ENCODE results near the gene DENND1A.

DENND1A gene

DNA sequence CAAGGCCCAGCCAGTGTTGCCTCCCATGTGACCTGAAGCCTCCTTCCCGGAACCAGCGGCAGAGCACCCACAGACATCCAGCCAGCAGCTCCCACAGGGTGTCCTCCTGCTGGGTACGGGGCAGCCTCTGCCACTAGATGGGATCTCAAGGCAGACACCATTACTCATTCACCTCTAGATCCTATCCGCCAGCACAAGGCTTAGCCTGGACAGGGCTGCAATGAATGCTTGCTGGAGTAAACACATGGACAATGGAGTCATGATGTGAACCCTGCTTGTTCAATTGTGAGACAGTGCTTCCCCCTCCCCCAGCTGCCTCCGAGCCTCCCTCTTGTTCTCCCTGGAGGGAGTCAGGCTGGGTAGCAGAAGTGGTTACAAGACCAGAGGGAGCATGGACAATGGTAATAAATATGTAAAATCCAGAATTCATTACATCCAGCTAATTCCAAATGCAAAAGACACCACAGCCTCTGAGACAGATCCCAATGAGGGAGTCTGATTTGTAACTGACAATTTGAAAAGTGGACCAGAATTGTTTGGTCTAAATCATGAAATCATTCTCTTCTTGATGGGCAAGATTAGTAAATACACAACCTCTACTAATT lies 441.9 kb downstream of the DENND1A start:
- DNase-seq (ENCODE audit: low read depth in 2 of 2): no peak

DNA sequence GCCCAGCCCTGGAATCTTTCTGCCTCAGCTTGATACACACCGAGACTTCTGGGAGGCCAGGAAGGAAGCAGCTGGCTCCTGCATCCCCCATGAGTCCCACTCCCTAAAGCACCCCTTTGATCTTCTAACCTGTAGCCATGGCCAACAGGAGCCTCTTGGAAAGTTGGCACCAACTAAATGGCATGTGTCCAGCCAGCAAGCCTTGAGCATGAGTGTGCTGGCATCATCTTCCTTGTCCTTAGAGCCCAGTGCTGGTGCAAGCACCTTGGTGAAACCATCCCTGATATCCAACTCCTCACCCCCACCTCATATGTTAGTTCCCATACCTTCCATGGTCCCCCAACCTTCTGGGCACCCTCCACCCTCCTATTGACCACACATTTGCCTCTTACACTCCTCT lies 443.5 kb downstream of the DENND1A start:
- no peak for DNase-seq (ENCODE audit: low read depth in 2 of 2)

DNA sequence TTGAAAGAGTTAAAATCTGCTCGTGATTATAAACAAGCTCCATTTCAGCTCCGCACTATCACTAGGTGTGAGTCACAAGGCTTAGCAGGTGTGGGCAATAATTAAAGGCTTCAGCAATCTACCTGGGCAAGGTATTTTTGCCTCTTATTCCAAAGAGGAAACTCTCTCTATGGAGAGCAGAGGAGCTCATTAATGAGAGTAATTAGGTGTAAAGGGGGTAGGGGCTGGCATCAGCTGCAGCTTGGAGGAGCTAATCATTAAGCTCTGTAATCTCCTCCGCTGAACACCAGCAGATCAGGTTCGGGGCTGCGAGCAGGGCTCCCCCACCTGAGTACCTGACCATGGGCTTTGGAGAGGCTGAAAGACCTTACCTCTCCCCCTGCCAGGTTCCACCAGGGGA lies 444.7 kb downstream of the DENND1A start:
- no peak for DNase-seq (ENCODE audit: low read depth in 2 of 2)

DNA sequence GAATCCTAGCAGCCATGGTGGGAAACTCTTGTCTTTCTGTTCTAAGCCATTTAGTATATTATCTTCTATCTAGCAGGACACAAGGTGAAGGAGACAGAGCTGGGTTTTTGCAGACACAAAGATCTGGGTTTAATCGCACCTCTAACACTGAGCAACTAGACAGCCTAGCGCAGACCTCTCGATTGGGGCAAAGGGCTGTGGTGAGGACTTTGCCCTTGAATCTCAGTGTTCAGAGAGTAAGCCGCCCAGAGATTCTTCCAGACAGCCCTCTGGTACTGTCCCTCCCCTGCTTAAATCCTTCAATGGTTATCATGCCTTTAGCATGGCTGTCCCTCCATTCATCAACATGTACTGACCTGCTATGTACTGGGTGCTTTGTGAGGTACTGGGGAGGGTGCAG lies 445.8 kb downstream of the DENND1A start:
- DNase-seq (ENCODE audit: low read depth in 2 of 2): no peak

DNA sequence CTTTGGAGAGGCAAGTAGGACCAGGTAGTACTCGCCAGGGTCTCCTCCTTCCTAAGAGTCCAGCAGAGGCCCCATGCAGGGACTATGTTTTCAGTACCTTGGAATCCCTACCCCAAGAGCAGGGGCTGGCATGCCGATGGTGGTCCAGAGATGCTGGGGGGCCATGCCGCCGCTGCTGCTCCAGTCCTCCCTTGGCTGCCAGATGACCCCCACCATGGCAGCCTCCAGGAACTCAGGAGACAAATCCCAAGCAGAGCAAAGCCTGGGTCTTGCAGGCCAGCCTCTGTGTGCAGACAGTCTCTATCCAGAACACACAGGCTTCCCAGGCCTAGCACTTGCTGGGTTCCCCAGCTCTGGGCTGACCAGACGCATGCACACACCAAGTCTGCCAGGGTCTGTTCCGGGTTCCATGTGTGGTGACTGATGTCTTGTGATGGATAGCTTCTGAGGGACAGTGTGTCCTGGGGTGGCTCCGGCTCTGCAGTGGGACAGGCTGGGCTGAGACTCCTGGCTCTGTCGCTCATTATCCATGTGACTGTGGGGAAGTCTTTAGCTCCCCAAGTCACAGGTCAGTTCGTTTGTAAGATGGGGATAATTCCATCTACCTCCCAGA lies 446.6 kb downstream of the DENND1A start:
- no peak for DNase-seq (ENCODE audit: low read depth in 2 of 2)

DNA sequence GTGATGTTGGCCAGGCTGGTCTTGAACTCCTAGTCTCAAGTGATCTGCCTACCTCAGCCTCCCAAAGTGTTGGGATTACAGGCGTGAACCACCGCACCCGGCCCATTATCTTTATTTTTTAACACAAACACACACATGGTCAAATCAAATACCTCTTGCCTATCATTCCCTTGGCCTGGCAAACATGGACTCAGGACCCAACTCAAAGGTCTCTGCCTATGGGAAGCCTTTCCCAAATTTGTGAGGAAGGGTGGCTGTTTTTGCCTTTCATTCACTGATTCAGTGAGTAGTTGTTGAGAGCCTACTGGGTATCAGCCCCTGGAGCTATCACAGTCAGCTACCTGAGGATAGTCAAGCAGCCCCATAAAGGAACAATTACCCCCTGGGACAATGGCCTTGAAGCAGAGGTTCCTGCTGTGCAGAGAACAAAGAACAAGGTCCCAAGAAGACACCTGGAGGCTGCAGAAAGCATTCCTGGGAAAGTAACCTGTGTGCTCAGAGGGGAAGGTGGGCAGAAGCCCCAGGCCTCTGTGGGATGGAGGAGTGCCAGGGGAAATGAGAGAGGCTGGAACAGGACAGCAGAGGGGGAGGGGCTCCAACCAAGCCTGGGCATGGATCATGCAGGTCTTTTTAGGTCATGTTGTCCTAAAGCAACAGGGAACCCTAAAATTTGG lies 447.5 kb downstream of the DENND1A start:
- no peak for DNase-seq (ENCODE audit: low read depth in 2 of 2)

DNA sequence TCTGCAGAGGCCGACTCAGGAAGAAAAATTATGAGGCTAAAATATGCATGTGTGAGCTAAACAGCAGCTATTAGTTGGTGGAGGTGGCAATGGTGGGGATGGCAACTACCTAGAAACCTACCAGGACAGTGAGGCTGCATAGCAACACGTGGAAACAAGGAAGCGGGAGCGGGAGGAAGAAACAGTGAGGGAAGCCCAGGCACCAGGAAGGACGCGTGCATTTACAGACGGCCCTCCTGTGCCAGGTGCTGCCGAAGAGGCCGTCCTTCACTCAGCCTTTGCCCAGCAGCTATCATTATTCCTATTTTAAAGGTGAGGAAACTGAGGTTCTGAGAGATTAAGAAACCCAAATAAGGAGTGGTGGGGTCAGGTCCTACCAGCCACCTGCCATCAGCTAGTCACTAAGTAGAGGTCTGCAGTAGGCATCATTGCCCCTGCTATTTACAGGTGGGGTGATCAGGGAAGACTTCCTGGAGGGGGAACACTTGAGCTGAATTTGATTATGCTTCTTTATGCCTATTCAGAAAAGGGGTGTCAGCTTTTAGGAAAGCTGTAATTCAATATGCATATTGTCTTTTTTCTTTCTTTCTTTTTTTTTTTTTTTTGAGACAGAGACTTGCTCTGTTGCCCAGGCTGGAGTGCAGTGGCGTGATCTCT lies 448.6 kb downstream of the DENND1A start:
- no peak for DNase-seq (ENCODE audit: low read depth in 2 of 2)

DNA sequence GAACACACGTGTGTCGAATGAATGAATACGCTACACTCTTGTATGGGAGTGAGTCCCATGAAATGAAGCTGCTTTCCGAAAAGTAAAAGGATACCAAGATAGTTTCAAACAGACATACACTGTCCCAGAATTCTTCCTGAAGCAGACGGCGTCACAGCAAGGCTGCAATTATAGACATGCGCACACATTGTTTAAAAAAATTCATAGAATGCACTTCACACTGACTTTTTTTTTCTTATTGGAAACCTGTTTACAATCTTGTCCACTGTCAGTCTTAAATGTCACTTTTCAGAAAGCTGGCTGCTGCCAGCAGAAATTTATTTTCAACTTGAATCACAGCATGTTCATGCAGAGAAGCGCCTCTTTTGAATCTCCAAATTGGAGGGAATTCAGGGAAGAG lies 449.1 kb downstream of the DENND1A start:
- DNase-seq (ENCODE audit: low read depth in 2 of 2): no peak

DNA sequence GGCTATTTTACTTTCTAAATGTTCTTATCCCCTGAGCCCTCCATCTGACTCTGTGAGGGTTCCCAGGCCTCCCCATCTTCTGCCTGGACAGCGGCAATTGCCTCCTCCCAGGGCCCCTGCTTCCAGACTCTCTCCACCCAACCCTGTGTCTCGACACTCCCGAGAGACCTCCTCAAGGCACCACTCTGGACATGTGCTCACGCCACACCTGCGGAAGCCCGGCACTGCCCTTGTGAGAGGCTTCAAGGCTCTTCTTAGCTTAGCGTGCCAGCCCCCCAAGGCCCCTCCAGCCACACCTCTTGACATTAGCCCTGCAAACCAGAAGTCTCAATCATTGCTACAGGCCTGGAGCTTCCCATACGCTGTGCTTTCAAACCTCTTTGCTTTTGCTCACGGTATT lies 449.8 kb downstream of the DENND1A start:
- DNase-seq (ENCODE audit: low read depth in 2 of 2): no peak

DNA sequence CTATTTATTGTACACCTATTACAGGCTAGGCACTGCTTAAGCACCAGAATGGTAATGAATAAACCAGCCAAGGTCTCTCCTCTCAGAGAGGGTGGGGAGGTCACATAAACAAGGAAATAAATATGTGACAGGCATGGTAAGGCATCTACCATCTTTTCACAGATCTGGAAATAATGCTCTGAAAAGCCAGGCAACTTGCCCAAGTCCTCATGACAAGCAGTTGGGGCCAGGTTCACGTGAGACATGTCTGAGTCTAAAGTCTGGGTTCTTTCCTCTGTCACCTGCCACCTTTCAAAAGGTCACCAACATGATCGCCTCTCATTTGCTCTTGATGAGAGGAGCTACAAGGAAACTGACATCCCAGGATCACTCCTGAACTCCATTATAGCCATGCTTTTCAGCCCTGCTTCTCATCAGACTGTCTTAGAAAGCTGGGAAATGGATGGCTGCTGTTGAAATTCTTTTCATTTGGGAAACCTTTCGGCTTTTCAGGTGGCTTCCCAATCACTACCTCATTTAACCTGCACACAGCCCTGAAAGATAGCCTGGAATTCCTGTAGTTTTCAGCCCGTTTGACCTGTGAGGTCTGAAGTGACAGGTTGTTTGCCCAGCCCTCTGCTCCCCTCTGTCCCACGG lies 450.8 kb downstream of the DENND1A start:
- DNase-seq (ENCODE audit: low read depth in 2 of 2): no peak

DNA sequence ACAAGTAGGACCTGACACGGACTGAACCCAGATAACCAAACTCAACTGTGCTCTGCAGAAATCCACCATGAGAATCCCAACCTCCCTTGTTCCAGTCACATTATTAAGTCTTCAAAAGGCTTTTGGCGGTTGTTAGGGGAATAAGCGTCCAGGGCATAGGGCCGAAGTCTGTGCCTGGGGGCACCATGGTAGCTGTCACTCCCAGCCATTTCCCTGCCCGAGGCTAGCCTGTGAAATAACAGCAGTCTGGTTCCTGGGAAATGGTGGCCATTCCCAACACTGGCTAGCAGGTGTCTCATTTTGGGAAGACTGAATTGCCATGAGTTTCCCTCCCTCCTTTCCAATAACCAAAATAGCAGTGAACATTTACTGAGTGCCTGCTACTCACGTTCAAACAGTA lies 451.8 kb downstream of the DENND1A start:
- DNase-seq (ENCODE audit: low read depth in 2 of 2): no peak

DNA sequence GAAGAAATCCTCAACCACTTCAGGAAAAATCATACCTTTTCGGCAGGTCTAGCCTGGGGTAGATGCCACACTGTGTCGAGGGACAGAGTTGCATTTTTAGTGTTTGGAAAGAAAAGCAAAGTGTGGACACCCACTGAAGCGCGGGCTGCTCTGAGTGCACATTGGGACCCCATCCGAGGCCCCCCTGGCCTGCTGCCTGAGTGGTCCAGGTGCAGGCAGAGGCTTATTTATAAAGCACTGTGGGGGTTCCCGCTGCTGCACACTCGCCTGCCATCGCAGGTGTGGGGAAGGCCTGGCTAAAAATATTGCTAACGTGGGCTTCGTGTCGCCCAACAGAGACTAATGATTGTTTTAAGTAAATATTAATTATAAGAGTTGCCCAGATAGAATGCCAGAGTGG lies 454.5 kb downstream of the DENND1A start:
- no peak for DNase-seq (ENCODE audit: low read depth in 2 of 2)

DNA sequence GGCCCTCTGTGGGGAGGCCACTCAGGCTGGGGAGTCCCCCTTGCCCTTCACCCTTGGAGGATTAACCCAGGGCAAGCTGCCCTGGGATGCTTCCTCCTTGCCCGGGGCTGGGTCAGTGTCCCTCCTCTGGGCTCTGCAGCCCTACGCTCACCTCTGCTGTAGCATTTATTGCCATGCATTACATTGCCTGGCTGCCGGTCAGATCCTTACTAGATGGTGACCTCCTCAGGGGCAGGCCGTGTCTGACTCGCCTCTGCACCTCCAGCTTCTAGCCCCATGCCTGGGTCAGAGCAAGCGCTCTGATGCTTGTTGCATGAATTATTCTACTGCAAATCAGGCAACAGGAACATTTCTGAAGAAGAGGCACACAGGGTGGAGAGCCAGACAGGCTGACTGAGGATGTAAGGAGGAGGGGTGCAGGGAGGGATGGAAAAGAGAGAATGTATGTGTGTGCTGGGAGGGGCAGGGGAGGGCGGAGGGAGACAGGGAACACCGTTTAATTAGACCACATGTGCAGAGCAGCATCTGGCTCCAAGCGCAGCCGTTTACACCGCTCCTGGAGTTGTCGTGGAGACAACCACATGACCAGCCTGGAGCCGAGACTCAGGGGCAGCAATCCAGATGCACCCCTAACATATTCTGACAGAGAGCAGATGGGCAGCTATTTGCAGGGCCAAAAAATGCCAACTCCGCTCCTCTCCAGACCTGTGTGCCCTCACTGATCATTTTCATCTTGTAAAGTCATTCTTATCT lies 456.9 kb downstream of the DENND1A start:
- DNase-seq (ENCODE audit: low read depth in 2 of 2): no peak

DNA sequence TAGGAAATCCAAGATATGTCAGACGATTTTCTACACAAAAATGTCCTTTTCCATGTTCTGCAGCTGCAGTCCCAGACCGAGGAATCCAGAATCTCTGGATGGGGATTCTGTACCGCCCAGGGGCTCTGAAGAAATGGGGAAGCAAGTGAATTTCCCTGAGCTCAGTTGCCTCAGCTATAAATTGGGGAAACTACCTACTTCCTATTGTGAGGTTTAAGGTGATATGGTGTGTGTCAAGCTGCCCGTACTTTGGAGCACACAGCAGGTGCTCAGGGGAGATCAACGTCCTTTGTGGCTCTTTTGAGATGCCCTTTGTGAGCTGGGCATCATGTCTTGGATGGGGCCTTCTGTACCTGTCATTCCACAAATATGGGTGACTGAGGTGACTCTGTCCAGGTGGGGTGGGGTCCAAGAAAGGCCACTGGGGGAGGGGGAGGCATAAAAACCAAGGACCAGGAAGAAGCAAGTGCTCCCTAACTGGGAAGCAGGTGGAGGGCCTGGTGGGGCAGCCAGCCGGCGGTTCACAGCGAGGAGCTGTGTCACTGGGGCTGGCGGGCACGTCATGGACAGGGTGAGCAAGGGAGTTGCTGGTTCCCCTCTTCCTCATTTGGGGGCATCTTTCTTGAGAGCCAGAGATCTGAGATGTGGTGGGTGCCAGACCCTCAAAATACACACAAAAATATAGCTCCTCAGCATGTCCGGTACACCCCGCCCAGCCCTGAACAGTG lies 457.9 kb downstream of the DENND1A start:
- DNase-seq (ENCODE audit: low read depth in 2 of 2): no peak

DNA sequence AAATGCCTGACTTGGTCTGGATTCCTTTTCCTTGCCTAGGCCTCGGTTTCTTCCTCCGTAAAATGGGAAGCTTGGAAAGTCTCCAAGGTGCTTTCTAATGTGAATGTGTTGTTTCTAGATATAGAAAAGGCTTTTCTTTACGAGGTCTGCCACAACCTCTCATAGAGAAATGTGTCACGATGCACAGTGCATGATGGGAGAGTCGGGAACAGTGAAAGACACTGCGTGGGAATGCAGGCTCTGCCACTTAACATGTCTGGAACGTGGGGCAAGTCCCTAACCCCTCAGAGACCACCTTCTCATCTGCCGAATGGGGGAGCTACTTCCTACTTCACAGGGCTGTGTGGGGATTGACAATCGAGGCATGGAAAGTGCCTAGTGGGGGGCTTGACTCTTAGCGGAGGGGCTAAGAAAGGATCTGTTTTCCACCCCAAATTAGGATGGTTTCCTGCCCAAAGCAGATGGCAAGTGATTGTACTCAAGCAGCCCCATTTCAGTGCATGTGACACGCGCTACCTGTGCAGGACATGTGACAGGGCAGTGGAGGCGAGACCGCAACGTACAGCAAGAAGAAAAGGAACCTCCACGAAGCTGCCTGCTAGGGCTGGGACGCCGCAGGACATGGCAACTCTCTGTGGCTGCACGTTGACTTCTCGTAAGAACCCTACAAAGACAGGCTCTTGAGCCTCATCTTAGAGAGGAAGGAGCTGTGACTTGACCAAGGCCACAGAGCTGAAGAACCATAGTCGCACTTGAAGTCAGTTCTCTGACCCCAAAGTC lies 458.7 kb downstream of the DENND1A start:
- no peak for DNase-seq (ENCODE audit: low read depth in 2 of 2)

DNA sequence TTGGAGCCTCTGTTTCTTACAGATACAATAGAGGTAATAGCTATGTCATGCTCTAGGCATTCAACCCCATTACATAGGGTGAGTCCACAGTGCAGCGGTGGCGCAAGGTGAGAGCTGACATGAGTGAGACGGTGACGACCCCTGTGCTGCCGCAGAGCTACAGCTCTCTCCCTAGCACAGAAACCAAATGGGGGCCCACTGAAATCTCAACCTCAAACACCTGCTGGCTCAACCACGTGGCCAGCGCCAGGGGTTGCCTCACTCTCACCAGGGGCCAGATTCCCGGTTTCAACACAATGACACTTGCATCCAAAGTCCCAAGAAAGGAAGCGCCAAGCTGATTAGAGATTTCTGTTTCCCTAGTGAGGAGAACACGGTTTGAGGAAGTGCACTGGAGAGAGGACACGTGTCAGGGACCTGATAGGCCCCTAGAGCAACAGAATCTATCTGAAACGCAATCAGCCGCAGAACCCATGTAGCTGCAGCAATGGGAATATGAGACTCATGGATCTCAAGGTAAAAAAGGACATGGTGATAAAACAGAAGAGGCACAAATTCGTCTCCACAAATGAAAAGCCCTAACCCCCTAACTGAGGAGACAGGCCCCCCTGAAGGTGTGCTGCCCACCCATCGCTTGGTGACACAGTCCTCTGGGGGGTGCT lies 459.7 kb downstream of the DENND1A start:
- DNase-seq (ENCODE audit: low read depth in 2 of 2): no peak

DNA sequence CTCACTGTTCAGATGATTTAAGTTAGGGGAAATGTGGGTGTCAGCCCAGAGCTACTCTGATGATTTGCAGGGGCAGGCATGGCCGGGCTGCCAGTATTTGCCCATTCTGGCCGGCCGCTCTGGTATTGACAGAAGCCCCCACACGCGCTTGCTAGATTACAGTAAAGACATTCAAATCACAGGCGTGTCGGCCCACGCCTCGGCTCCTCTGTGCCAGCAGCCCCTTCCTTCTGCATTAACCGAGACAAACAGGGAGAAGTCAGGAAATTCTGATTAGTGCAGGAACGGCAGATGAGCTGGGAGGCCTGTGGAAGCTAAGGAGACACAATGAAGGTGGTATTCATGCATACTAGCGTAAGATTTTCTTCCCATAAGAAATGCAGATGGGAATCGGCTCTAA lies 460.6 kb downstream of the DENND1A start:
- no peak for DNase-seq (ENCODE audit: low read depth in 2 of 2)

DNA sequence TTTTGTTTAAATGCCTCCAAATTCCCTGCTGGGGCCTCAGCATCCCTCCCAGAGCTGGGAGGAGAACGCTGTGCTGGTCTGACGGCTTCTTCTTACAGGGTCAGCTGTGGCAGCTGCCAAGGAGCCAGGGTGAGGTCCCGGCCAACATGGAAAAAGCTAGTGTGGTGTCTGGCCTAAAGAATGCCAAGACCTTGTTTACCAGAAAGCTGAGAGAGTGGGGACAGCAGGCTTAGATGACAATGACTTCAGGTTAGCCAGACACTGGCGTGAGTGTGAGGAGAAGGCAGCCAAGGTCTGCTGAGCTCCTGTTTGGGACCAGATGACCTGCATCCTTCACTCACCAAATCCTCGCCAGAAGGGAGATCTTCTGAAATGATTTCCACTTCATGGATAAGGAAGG lies 461.4 kb downstream of the DENND1A start:
- DNase-seq (ENCODE audit: low read depth in 2 of 2): no peak

DNA sequence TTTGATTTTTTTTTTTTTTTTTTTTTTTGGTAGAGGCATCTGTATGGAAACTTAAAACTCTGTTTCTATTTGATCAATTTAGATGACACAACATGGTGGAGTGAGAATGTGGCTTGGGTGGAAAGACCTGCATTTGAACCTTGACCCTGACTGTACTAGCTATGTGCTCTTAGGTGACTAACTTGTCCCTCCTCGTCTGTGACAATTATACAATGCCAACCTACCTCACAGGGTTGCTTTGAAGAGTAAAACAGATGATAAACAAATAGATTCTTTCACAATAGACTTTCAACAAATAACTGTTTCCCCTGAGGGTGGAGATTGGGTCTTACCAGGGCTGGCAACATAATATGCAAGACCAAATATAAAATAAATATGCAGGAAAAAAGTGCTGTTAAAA lies 464.6 kb downstream of the DENND1A start:
- DNase-seq (ENCODE audit: low read depth in 2 of 2): no peak

DNA sequence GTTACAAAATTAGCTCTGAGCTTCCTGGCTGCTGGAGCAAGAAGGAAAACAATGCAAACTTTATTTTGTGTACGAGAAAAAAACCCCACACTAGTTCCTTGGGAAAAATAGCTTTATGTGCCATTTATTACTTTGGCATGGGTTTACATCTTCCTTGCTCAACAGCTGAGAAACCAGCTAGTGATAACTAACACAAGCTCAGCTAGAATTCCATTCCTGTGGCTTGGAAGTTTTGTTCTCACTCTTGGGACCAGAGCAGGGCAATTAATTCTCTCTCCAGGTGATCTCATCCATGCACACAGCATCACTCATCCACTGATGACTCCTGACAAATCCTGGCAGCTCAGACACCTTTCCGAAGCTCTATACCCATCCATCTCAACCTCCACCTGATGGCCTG lies 469.8 kb downstream of the DENND1A start:
- no peak for DNase-seq (ENCODE audit: low read depth in 2 of 2)

Measured in fibroblast of skin of left biceps (primary cell).